Renal cortex interstitium (tissue), 11 donors: Measurements from ENCODE around the gene MXRA7. TPM values are rescaled to one million over a fixed set of nuclear protein-coding genes. Genes with fewer than 3 reads are reported as not detected.
A peak's percentile ranks its signal among the peaks of the same experiment; 100 is the strongest.

ENCODE experiments used
- DNase-seq, 11 donors: peaks; one replicate each; pipeline ENCODE4 v3.0.0-alpha.2; 2013; ENCODE audit warnings: low read depth in 9 of 11, low spot score in 4 of 11; ENCODE audit errors: extremely low read depth in 1 of 11
- polyA plus RNA-seq, 3 donors: library from polyadenylated mRNA; unstranded; fragments of 120-200 nt; gene quantifications; one replicate each; pipeline ENCODE4 v1.2.1, GENCODE V29; 2013; ENCODE audit not compliant: insufficient read length in 3 of 3

Gene MXRA7
- polyA plus RNA-seq, 3 donors: 102 to 112 (median 106) TPM

GRCh38 chr17:76686538-76687297, 24.0 kb downstream of the MXRA7 start:
- DNase-seq: peak in 6 of 11 donors; percentile 57 to 83 (median 74)

DNA sequence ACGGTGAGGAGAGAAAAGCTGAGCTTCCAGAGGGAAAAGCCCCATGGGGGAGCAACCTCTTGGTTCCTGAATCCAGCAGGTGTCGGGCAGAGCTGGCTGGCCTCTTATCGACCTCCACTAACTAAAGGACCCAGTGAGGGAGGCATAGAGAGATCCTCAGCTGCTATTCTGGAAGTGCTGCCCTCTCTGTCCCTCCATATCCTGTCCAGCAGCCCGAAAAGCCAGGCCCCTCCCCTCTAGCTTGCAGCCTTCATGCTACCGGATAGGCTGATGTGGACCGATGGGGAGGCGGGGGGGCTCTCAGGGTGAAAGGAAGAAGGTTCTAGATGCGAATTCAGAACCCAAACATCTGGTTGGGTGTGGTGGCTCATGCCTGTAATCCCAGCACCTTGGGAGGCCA, 24.9 kb downstream of the MXRA7 start:
- no peak for DNase-seq

- DNase-seq: no peak
Measured at GRCh38 chr17:76685366-76685765, 25.4 kb downstream of the MXRA7 start.

DNA sequence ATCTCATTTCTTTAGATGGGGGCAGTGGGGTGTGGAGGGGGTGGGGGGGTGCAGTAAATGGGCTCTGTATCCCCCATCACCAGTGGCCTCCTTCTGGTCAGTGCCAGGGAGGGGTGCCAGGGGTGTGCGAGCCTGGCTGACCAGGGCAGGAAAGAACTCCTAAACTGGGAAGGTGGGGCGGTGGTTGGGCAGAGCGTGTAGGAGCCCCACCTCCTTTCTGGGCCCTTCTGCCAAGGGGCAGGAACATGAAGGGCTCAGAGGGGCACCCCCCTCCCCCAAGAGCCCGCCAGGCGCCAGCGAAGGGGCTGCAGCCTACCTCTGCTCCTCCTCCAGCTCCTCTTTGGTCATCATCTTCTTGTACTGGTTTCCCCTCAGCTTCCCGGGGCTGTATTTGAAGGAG, 26.0 kb downstream of the MXRA7 start:
- no peak for DNase-seq

- no peak for DNase-seq
Measured at GRCh38 chr17:76683921-76684745, 26.6 kb downstream of the MXRA7 start.

DNA sequence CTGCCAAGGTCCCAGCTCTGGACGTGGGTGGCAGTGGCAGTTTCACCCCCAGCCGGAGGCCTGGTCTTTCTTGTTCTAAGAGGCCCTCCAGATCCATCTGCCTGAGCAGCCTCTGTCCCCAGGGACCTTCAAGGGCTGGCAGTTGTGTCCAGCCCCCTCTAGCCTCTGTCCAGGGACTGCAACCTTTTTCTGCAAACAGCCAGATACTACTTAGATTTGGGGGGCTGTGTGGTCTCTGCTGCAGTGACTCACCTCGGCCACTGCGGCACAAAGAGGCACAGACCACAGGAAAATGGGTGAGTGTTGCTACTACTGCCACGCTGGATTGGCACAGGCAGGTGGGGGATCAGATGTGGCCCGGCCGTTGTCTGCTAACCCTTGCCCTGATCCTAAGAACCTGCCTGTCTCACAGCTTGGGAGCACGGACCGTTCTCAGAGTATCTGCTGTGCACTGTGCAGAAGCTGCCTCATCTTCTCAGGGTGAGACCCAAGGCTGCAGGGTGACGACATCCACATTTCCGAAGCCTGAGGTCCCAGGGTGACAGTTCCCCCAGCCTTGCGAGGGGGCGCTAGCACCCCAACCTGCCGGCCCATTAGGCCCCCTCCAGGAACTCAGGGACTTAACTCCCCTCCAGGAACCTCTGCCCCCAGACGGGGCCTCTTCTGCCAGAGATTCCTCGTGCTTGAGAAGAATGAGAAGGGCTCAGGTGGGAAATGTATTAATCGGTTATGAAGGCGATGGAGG, 27.6 kb downstream of the MXRA7 start:
- no peak for DNase-seq

DNA sequence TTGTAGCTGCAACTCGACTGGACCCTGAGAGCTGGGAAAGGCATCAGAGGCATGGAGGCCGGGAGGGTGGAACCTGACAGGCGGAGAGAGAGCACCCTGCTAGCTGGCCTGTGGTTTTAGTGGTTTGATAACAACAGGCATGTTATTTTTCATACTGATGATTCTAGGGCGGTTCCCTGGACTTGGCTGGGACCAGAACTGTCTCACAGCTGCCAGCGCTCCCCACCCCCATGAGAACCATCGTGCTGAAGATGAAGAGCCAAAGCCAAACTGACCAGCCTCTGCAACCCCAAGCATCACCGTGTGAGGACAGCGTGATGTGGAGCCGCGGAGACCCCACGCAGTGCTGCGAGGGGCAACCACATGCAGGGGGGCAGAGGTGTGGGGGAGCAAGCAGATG, 28.5 kb downstream of the MXRA7 start:
- no peak for DNase-seq

GRCh38 chr17:76681222-76682137, 29.3 kb downstream of the MXRA7 start:
- peak in 3 of 11 donors; percentile 63 to 70 (median 69) for DNase-seq

DNA sequence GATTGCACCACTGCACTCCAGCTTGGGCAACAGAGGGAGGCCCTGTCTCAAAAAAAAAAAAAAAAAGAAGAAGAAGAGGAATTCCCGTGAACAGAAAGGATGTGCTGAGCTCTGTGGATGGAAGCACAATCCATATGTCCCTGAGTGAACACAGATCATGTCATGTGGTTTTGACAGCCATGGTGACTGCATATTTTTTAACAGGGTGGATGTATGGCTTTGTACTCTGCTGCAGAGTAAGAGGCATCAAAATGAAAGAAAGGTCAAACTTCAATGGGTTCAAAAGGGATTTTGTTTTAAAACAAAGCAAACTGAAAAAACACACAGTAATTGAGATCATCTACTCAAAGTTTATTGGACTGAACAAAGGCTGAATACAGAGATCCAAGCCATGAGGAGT, 31.5 kb downstream of the MXRA7 start:
- no peak for DNase-seq

DNA sequence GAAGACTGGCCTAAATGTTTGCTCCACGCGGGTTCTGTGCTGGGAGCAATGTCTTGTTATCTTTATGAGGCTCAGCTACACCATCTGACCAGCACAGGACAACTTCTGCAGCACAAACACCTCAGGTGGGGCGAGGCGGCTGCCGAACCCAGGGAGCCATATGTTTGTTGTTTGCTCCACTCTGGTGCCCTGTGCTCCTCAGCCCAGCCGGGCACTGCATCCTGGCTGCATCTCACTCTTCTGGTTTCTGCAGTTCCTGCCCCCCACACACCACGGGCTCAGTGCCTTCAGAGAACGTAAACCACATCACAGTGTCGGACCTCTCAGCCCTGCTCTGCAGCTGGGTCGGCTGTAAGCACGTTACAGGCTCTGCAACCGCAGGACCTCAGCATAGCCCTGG, 32.4 kb downstream of the MXRA7 start:
- no peak for DNase-seq

- DNase-seq: no peak
Measured at GRCh38 chr17:76677406-76677805, 33.4 kb downstream of the MXRA7 start.

DNA sequence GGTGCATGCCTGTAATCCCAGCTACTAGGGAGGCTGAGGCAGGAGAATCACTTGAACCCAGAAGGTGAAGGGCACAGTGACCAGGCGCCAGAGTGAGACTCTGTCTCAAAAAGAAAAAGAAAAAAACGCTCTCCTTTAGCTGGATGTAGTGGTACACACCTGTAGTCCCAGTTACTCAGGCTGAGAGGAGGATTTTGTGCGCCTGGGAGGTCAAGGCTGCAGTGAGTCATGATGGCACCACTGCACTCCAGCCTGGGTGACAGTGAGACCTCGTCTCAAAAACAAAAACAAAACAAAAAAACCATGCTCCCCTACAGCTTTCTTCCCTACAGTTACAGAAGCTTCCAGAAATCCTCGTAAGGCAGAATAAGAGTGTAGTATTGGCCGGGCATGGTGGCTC, 34.1 kb downstream of the MXRA7 start:
- DNase-seq: no peak

GRCh38 chr17:76675648-76676047, 35.1 kb downstream of the MXRA7 start:
- DNase-seq: no peak

- no peak for DNase-seq
Measured at GRCh38 chr17:76674600-76674999, 36.2 kb downstream of the MXRA7 start.

- no peak for DNase-seq
Measured at GRCh38 chr17:76673729-76674128, 37.0 kb downstream of the MXRA7 start.

DNA sequence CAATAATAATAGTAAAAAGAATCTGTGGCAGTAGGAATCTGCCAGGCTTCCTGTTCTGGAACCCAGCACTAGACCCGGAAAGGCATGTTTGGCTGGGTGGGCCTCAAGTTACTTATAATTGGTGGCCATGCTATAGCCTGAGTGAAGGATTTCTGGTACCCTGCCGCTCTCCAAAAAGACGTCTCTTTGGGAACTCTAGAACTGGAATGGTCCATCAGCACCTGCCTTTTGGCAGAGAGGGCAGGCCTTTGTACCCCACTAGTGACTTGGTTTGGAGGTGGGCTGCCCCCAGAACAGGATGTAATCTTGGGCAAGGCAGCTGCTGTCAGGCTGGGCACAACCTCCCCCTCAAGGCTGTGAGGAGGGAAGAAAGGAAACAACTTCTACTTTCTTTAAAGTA, 37.9 kb downstream of the MXRA7 start:
- DNase-seq: no peak

- no peak for DNase-seq
Measured at GRCh38 chr17:76672270-76672851, 38.4 kb downstream of the MXRA7 start.

- no peak for DNase-seq
Measured at GRCh38 chr17:76671912-76672262, 38.9 kb downstream of the MXRA7 start.
